Measurements from ENCODE around the gene ANKRD18A. TPM values are rescaled to one million over a fixed set of nuclear protein-coding genes. Genes with fewer than 3 reads are reported as not detected.
"Not testable (repeated sequence)": the region's sequence is repeated elsewhere in the genome, so short reads cannot be mapped to it uniquely, and the experiment has no call there.

ANKRD18A gene
- total RNA-seq, 3 donors from 2014 or later: 5.9 to 19.2 (median 15.9) TPM

DNA sequence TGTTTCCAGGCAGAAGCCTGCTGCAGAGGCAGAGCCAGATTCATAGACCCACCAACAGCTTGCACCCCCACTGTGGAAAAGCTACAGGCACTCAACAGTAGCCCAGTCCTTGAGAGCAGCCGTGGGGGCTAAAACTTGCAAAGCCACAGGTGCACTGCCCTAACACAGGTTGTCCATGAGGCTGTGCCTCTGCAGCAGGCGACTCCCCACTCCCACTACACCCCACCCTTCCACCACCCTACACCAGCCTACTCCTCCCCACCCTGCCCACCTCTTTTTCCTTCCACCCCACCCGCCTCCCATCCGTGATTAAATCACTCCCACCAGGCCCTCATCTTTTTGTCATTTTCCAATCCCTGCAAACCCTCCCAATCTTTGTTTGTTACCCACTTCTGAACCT lies 55.2 kb downstream of the ANKRD18A start:
- H3K9me3 ChIP-seq; intact Hi-C loops (cut with DNase I, micrococcal nuclease); H3K4me3 ChIP-seq; H3K36me3 ChIP-seq (ENCODE audit: low read depth); ATAC-seq; DNase-seq; H3K4me1 ChIP-seq (ENCODE audit: low read depth): not testable (repeated sequence)

DNA sequence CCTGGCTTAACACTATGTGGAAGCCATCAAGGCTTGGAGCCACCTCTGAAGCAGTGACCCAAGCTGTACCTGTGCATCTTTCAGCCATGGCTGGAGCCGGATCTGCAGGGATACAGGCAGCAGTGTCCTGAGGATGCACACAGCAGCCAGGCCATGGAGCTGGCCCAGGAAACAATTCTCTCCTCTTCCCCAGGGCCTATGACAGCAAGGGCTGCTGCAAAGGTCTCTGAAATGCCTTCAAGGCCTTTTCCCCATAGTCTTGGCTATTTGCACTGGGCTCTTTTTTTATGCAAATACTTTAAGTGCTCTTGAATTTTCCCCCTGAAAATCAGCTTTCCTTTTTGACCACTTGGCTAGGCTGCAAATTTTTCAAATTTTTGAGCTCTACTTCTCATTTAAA lies 56.5 kb downstream of the ANKRD18A start:
- DNase-seq; H3K4me3 ChIP-seq; H3K9me3 ChIP-seq; H3K4me1 ChIP-seq (ENCODE audit: low read depth); ATAC-seq; intact Hi-C loops (cut with DNase I, micrococcal nuclease); H3K36me3 ChIP-seq (ENCODE audit: low read depth): not testable (repeated sequence)

DNA sequence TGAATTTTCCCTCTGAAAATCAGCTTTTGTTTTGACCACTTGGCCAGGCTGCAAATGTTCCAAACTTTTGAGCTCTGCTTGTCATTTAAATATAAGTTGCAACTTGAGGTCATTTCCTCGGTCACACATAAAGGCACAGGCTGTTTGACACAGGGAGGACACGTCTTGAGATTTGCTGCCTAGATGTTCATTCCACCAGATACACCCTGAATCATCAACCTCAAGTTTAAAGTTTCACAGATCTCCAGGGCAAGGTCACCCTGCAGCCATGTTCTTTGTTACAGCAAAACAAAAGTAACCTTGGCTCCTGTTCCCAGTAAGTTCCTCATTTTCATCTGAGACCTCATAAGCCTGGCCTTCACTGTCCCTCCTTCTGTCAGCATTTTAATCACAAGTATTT lies 59.3 kb downstream of the ANKRD18A start:
- H3K36me3 ChIP-seq (ENCODE audit: low read depth); intact Hi-C loops (cut with DNase I, micrococcal nuclease); H3K4me1 ChIP-seq (ENCODE audit: low read depth); ATAC-seq; DNase-seq; H3K4me3 ChIP-seq; H3K9me3 ChIP-seq: not testable (repeated sequence)

DNA sequence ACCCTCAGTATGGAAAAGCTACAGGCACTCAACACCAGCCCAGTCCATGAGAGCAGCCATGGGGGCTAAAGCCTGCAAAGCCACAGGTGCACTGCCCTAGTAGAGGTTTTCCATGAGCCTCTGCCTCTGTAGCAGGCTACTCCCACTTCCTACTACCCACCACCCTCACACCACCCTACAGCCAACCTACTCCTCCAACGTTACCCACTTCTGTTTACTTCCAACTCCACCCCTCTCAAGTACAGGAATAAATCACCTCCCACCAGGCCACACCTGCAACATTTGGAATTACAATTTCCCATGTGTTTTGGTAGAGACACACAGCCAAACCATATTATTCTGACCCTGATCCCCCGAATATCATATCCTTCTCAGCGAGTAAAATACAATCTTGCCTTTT lies 61.2 kb downstream of the ANKRD18A start:
- H3K4me1 ChIP-seq (ENCODE audit: low read depth); intact Hi-C loops (cut with DNase I, micrococcal nuclease); H3K4me3 ChIP-seq; H3K9me3 ChIP-seq; ATAC-seq; H3K36me3 ChIP-seq (ENCODE audit: low read depth); DNase-seq: not testable (repeated sequence)

DNA sequence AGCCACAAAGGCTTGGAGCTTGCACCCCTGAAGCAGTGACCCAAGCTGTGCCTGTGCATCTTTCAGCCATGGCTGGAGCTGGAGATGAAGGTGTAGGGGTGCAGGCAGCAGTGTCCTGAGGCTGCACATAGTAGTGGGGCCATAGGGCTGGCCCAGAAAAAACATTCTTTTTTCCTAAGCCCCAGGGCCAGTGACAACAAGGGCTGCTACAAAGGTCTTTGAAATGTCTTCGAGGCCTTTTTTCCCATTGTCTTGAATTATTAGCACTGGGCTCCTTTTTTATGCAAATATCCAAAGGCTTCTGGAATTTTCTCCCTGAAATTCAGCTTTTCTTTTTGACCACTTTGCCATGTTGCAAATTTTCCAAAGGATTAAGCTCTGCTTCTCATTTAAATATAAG lies 62.6 kb downstream of the ANKRD18A start:
- intact Hi-C loops (cut with DNase I, micrococcal nuclease); ATAC-seq; H3K36me3 ChIP-seq (ENCODE audit: low read depth): not testable (repeated sequence)

DNA sequence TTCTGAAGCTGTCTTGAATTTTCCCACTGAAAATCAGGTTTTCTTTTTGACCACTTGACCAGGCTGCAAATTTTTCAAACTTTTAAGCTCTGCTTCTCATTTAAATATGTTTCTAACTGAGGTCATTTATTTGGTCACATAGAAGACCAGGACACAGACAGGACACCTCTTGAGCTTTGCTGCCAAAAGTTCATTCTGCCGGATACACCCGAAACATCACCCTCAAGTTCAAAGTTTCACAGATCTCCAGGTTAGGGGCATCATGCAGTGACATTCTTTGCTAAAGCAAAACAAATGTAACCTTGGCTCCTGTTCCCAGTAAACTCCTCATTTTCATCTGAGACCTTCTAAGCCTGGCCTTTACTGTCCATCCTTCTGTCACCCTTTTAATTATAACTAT lies 65.4 kb downstream of the ANKRD18A start:
- H3K4me3 ChIP-seq; intact Hi-C loops (cut with DNase I, micrococcal nuclease); H3K9me3 ChIP-seq; ATAC-seq; H3K36me3 ChIP-seq (ENCODE audit: low read depth); H3K4me1 ChIP-seq (ENCODE audit: low read depth); DNase-seq: not testable (repeated sequence)

More for the DNA sequence above, 62.6 kb downstream of the ANKRD18A start:
- H3K4me1 ChIP-seq (ENCODE audit: low read depth); H3K4me3 ChIP-seq; H3K9me3 ChIP-seq; DNase-seq: not testable (repeated sequence)

DNA sequence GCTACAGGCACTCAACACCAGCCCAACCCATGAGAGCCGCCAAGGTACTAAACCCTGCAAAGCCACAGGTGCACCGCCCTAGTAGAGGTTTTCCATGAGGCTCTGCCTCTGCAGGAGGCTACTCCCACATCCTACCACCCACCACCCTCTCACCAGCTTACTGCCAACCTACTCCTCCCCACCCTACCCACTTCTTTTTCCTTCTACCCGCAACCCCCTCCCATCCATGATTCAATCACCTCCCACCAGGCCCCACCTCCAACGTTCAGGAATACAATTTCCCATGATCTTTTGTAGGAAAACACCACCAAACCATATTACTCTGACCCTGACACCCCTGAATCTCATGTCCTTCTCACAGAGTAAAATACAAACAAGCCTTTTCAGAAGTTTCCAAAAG lies 67.4 kb downstream of the ANKRD18A start:
- H3K36me3 ChIP-seq (ENCODE audit: low read depth); H3K9me3 ChIP-seq; ATAC-seq; H3K4me1 ChIP-seq (ENCODE audit: low read depth); intact Hi-C loops (cut with DNase I, micrococcal nuclease); H3K4me3 ChIP-seq; DNase-seq: not testable (repeated sequence)

DNA sequence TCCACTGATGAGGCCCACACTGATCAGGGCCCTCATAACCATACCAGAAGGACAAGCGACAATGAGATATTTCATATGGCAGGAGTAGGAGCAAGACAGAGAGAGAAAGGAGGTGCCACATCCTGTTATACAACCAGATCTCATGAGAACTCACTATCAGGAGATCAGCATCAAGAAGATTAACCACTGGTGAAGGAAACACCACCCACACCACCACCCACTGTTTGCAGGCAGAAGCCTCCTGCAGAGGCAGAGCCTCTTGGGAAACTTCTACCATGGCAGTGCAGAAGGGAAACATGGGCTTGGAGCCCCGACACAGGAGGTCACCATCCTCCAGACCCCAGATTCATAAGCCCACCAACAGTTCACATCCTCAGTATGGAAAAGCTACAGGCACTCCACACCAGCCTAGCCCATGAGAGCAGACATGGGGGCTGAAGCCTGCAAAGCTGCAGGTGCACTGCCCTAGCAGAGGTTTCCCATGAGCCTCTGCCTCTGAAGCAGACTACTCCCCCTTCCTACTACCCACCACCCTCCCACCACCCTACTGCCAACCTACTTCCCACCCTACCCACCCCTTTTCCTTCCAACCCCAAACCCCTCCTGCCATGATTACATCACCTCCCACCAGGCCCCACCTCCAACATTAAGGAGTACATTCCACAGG lies 73.8 kb downstream of the ANKRD18A start:
- H3K9me3 ChIP-seq; H3K4me3 ChIP-seq; H3K36me3 ChIP-seq (ENCODE audit: low read depth); ATAC-seq; H3K4me1 ChIP-seq (ENCODE audit: low read depth); intact Hi-C loops (cut with DNase I, micrococcal nuclease); DNase-seq: not testable (repeated sequence)

DNA sequence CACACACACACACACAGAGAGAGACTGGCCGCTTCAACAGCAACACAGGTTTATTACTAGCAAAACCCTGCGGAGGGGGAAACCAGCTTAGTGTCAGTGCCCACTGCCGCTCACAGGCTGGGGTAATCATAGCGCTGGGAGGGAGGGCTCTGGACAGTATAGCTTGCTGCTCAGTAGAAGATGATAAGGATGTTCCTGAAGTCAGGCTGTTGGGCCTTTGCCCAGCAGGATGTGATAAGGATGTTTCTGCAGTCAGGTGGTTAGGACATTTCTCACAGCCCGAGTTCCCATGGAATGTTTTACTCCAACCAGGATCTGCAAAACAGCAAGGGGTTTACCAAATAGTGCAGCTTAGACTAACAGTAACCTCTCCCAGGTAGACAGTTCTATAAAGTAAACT lies 79.9 kb downstream of the ANKRD18A start:
- ATAC-seq; DNase-seq; H3K4me1 ChIP-seq (ENCODE audit: low read depth); H3K4me3 ChIP-seq; H3K9me3 ChIP-seq; intact Hi-C loops (cut with DNase I, micrococcal nuclease); H3K36me3 ChIP-seq (ENCODE audit: low read depth): not testable (repeated sequence)

DNA sequence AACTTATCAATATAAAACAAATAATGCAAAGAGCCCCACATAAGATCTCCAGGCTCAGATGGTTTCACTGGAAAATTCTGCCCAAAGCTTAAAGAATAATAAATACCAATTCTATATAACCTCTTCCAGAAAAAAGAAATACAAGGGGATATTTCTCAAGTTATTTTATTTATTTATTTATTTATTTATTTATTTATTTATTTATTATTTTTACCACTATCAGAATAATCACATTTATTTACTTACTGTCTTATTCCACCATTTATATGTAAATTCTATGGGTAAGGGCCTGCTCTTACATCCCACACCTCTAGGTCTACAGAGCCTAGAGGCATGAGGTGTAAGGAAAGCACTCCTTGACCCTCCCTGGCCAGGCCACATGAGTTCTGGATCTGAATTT lies 91.1 kb downstream of the ANKRD18A start:
- Histone ChIP-seq H3K36me3 (ENCODE audit: low read depth) (no peaks in the 10 kb centered on the region), H3K4me3 (no peak overlapping the region), H3K4me1 (ENCODE audit: low read depth) (no peaks in the 10 kb centered on the region), H3K9me3 (peaks cover 3% of the 10 kb centered on the region)
- ATAC-seq (no peak), DNase-seq (no peak)
- intact Hi-C loops (cut with DNase I, micrococcal nuclease): no loop called here
- TF ChIP-seq, protein P1, sequence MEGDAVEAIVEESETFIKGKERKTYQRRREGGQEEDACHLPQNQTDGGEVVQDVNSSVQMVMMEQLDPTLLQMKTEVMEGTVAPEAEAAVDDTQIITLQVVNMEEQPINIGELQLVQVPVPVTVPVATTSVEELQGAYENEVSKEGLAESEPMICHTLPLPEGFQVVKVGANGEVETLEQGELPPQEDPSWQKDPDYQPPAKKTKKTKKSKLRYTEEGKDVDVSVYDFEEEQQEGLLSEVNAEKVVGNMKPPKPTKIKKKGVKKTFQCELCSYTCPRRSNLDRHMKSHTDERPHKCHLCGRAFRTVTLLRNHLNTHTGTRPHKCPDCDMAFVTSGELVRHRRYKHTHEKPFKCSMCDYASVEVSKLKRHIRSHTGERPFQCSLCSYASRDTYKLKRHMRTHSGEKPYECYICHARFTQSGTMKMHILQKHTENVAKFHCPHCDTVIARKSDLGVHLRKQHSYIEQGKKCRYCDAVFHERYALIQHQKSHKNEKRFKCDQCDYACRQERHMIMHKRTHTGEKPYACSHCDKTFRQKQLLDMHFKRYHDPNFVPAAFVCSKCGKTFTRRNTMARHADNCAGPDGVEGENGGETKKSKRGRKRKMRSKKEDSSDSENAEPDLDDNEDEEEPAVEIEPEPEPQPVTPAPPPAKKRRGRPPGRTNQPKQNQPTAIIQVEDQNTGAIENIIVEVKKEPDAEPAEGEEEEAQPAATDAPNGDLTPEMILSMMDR (IDR thresholded peaks at IDR 0.05): no peak

Measured in mucosa of descending colon (tissue), 3 donors.